Prostate gland (tissue), 2 donors: ENCODE data around the gene EP400.

Experiments used
- POLR2A ChIP-seq: fragments of 450-650 bp; IDR thresholded peaks from one replicate; pipeline ENCODE4 v1.6.1; 2016; ENCODE audit warnings: antibody characterized with exemption, mild to moderate bottlenecking
- POLR2AphosphoS5 ChIP-seq: sonication (generic); formaldehyde crosslinking; IDR thresholded peaks from one replicate; pipeline ENCODE4 v1.6.1; 2017; ENCODE audit warnings: antibody characterized with exemption
- TF ChIP-seq, protein P1 (sequence below), 4 experiments: fragments of 200-600 bp in 2 of 4; fragments of 450-650 bp in 2 of 4; sonication (generic) in 2 of 4; IDR thresholded peaks; 1 replicate in 3 of 4; 2 replicates in 1 of 4; pipeline ENCODE4 v1.5.1; 2016 to 2019; ENCODE audit warnings: antibody characterized with exemption in 4 of 4, mild to moderate bottlenecking in 2 of 4, moderate library complexity in 2 of 4

DNA sequence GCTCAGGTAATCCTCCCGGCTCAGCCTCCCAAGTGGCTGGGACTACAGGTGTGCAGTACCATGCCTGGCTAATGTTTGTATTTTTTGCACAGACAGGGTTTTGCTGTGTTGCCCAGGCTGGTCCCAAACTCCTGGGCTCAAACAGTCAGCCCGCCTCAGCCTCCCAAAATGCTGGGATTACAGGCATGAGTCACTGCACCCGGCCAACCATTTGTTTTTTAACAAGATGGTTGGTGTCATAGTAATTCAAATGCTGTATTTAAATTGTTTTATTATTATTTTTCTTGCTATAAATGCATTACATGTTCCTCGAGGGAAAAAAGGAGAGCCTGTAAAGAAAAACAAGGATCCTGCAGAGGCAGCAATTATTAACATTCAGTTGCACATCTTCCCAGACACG, 83.9 kb downstream of the EP400 start:
- TF ChIP-seq POLR2A (no peak), POLR2AphosphoS5 (no peak)
- TF ChIP-seq, protein P1, sequence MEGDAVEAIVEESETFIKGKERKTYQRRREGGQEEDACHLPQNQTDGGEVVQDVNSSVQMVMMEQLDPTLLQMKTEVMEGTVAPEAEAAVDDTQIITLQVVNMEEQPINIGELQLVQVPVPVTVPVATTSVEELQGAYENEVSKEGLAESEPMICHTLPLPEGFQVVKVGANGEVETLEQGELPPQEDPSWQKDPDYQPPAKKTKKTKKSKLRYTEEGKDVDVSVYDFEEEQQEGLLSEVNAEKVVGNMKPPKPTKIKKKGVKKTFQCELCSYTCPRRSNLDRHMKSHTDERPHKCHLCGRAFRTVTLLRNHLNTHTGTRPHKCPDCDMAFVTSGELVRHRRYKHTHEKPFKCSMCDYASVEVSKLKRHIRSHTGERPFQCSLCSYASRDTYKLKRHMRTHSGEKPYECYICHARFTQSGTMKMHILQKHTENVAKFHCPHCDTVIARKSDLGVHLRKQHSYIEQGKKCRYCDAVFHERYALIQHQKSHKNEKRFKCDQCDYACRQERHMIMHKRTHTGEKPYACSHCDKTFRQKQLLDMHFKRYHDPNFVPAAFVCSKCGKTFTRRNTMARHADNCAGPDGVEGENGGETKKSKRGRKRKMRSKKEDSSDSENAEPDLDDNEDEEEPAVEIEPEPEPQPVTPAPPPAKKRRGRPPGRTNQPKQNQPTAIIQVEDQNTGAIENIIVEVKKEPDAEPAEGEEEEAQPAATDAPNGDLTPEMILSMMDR (IDR thresholded peaks at IDR 0.05) = no peak
